HG02623 (cell line): ENCODE results near the gene SRP72.
"Not testable (repeated sequence)": the region's sequence is repeated elsewhere in the genome, so short reads cannot be mapped to it uniquely, and the experiment has no call there.

Source experiments
- ATAC-seq: cut with Tn5 transposase; IDR thresholded peaks from one replicate; pipeline ENCODE4 v1.9.1; 2021; ENCODE audit warnings: moderate library complexity; ENCODE audit not compliant: unreplicated experiment

Gene SRP72, protein sequence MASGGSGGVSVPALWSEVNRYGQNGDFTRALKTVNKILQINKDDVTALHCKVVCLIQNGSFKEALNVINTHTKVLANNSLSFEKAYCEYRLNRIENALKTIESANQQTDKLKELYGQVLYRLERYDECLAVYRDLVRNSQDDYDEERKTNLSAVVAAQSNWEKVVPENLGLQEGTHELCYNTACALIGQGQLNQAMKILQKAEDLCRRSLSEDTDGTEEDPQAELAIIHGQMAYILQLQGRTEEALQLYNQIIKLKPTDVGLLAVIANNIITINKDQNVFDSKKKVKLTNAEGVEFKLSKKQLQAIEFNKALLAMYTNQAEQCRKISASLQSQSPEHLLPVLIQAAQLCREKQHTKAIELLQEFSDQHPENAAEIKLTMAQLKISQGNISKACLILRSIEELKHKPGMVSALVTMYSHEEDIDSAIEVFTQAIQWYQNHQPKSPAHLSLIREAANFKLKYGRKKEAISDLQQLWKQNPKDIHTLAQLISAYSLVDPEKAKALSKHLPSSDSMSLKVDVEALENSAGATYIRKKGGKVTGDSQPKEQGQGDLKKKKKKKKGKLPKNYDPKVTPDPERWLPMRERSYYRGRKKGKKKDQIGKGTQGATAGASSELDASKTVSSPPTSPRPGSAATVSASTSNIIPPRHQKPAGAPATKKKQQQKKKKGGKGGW

GRCh38 chr4:56467284-56468096, at the start of gene SRP72:
TSS of gene SRP72 (plus strand) at chr4:56467617. CDS start at chr4:56467636, 19 bp downstream.
- peak; percentile 90 for ATAC-seq

- ATAC-seq, result no peak
Observed at GRCh38 chr4:56424176-56424575, 43.2 kb upstream of the SRP72 start.

GRCh38 chr4:56424697-56425514, 42.5 kb upstream of the SRP72 start:
- ATAC-seq, result no peak

DNA sequence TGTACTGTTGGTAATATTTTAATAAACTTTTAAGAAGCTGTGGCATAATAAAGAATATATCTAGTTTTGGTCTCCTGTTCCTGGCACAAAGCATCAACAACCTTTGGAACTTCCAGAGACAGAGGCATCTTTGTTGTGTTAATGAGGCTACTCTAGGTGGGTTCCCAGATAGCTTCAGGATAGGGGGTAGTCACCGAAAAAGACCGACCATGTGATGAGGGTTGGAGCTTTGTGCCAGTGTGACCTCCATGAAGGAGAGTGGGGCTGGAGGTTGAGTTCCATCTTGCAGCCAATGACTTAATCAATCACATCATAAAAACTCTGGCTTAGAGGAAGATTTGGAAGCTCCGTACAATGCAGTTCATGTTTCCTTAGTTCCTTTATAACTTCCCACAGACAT, 41.9 kb upstream of the SRP72 start:
- ATAC-seq, result no peak

DNA sequence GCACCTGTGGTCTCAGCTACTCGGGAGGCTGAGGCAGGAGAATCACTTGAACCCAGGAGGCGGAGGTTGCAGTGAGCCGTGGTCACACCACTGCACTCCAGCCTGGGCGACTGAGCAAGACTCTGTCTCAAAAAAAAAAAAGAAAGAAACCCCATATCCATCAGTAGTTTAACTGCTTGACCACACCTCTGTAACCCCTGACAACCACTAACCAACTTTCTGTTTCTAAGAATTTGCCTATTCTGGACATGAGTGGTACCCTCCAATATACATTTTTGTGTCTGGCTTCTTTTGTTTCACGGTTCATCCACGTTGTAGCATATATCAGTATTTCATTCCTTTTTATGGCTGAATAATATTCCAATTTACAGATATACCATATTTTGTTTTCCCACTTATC, 41.1 kb upstream of the SRP72 start:
- ATAC-seq, result peak; percentile 85

DNA sequence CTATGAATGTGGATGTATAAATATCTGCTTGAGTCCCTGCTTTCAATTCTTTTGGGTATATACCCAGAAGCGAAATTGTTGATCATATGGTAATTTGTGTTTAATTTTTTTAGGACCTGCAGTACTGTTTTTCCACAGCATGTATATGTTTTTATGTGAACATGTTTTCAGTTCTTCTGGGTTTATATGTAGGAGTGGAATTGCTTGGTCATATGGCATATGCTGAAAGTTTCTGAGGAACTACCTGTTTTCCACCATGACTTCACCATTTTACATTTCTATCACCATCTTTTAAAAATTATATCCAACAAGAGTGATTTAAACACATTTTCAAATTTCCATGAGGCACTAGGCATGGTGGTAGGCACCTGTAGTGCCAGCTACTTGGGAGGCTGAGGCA, 40.2 kb upstream of the SRP72 start:
- no peak for ATAC-seq

GRCh38 chr4:56430203-56430602, 37.2 kb upstream of the SRP72 start:
- no peak for ATAC-seq

DNA sequence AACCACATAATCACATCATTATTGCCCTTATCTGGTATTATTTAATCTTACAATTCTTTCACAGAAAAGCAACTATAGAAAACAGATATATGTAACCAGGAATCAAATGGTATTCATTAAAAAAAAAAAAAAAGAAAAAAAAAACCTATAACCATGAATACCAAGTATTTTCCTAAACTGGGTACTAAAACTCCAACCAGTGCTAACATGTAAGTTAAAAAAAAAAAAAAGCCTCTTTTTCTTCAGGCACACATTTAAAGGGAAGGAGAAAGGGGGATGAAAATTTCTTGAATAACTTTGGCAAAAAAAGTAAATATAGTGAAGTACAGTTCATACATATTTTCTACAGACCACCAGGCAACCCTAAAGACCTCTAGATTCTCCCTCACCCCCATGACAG, 34.1 kb upstream of the SRP72 start:
- ATAC-seq, result no peak

DNA sequence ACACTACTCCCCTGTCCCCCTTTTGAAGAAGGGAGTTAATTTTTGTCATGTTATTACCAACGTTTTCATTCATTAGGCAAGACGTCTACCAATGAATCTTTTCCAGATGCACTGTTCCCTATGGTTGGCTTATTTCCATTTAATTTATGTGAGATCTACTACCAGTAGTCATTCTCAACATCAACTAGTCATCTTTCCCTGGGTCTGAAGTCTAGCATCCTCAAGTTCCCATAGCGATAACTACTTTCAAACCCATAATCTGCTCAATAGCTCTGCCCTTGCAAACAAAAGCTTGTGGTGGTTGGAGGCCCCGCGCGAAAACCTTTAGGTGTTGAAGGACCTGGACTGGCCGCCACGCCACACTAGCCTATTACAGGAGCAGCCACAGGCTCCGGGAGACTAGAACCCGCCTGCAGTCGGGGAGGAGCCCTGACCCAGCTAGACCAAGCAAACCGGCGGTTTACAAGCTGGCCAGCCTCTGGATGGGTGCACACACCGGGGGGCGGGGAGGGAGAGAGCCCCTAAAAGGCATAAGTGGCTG, 32.7 kb upstream of the SRP72 start:
- peak; percentile 14 for ATAC-seq

- peak; percentile 73 for ATAC-seq
Observed at GRCh38 chr4:56435140-56435926, 32.1 kb upstream of the SRP72 start, which contains the start of gene PPAT. TSS of gene PPAT (minus strand) at chr4:56435615. CDS start at chr4:56435477, 138 bp downstream.

DNA sequence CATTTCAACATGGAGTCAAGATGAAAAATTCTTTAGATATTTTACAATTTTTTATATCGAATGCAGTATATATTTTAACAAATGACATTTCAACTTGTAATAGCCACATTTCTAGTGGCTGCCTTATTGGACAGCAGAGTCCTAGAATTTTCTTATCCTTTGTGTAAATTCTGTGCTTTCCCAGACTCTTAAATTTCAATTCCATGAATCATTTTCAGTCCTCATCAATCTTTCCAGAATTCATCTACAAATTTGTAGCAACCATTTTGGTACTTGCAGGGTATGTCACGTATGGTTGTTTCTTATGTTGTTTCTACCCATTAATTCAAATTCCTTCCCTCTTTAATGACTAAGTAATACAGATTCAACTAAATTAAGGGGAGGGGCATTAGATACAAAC, 28.7 kb upstream of the SRP72 start:
- ATAC-seq, result no peak

DNA sequence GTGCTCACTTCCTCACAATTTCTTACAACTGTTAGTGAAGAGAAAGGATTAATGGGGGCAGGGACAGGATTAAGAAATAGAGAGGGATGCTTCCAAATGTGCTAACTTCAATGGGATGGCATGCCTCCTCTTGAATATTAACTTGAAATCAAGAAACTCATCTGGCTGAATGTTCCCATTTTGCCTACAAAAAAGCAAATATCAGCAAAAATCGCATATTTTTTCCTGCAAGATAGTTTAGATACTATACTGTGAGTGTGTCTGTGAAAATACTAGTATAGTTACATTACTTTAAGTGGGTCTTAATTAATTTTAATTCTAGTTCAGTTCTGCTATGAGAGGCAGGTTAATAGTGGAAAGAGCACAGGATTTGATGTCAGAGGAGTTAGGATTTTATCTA, 26.4 kb upstream of the SRP72 start:
- no peak for ATAC-seq

DNA sequence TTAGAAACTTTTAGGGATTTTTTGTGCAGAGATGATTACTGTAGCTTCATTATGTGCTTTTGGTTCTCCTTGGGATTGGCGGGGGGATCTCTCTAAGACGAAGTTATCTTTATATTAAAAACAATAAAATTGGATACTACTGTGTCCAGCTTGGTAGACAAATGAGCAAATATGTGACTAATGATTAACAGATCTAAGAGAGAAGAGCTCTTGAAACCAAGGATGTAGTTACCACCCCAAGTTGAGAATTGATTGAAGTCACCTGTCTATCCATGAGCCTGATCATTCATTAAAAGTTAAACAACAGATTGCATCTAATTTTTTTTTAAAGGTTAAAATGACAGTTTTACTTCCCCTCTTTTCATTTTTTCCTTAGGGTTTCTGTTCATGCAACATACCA, 22.7 kb upstream of the SRP72 start:
- no peak for ATAC-seq

GRCh38 chr4:56445699-56446098, 21.7 kb upstream of the SRP72 start:
- ATAC-seq, result no peak

- no peak for ATAC-seq
Observed at GRCh38 chr4:56448301-56448700, 19.1 kb upstream of the SRP72 start.

GRCh38 chr4:56449475-56449874, 17.9 kb upstream of the SRP72 start:
- ATAC-seq, result not testable (repeated sequence)

- ATAC-seq, result no peak
Observed at GRCh38 chr4:56450342-56450741, 17.1 kb upstream of the SRP72 start.

GRCh38 chr4:56460085-56460484, 7.3 kb upstream of the SRP72 start:
- ATAC-seq, result no peak

DNA sequence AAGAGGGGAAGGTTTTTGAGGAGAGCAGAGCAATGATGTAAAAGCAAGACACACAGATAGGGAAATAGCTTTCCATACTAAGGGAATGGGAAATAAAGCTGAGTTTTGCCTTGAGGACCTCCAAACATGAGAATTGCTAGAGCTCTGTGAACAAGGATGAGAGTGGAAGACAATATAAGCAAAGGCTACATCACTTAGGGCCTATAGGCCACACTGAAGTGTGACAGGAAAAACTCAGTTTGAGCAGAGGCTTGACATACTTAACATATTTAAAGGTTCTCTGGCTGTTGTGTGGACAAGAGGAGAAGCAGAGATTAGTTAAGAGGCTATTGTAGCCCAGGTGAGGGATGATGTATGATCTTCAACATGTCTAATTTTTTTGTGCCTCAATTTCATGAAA, 5.3 kb upstream of the SRP72 start:
- ATAC-seq, result no peak

DNA sequence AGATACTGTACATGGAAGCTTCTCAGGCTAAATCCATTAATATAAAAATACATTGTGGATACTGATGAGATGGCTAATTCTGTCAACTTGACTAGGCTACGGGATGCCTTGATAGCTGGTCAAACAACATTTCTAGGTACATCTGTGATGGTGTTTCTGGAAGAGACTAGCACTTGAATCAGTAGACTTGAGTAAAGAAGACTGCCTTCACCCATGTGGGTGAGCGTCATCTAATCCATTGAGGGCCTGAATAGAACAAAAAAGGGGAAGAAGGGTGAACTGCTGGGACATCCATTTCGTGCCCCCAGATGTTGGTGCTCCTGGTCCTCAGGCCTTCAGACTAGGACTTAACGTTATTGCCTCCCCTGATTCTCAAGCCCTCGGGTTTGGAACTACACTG, 3.7 kb upstream of the SRP72 start:
- no peak for ATAC-seq
